GM18858 (cell line): ENCODE results near the gene TNFSF13.
A peak's percentile ranks its signal among the peaks of the same experiment; 100 is the strongest.

Source experiments
- ATAC-seq: cut with Tn5 transposase; IDR thresholded peaks from one replicate; pipeline ENCODE4 v1.9.1; 2021; ENCODE audit not compliant: unreplicated experiment

The TNFSF13 gene

DNA sequence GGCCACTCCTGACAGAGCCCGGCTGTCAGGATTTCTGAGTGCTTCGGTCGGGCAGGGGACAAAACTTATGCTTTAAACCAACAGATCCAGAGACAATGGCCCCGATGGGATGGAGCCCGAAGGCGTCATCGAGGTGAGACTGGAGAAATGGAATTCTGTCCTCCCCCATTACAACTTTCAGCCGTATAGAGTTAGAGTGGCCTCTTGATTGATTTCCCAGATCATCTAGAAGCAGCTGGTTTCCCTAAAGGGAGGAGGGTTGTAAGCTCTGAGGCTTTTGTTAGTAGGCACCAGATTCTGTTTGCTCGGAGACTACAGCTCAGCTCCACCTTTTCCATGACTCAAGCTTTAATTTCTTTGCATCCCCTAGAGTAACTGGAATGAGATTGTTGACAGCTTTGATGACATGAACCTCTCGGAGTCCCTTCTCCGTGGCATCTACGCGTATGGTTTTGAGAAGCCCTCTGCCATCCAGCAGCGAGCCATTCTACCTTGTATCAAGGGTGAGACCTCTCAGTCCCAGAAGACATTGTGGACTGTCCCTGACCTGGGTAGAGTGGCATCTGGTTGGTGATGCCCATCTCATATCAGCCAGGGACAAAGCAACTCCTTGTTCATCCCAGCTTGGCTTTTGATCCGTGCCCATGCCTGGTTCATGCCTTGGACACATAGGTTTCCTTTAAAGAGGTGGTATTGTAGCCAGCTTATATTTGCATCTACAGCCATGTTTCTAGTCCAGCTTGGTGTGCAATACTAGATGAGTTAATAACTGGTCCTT lies 15.8 kb downstream of the TNFSF13 start:
- no peak for ATAC-seq

DNA sequence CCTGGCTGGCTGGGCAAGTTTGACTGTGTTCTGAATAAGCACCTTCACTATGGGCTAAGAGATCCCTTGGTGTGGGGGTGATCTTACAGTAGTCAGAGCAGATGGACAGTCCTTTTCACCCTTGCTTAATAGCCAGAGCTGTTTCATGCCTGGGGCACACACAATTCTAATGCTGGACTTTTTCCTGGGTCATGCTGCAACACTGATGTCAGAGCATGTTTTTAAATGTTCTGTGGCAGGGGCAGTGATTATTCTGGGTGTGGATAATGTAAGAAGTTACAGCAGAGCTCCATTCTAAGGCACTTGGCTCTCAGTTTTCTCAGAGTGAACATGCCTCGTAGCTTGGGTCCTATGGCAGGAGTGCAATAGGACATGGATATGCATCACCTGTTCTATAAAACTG lies 16.9 kb downstream of the TNFSF13 start:
- no peak for ATAC-seq

DNA sequence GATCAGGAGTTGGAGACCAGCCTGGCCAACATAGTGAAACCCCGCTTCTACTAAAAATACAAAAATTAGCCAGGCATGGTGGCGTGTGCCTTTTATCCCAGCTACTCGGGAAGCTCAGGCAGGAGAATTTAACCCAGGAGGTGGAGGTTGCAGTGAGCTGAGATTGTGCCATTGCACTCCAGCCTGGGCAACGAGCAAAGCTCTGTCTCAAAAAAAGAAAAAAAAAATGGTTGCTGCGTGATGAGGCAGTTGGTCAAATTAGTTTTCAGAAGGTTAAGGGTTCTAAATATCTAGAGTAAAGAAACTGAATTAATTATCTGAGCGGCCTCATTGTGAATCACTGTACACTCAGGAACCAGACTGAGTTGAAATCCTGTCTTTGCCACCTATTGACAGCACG lies 17.4 kb downstream of the TNFSF13 start:
- ATAC-seq = no peak

DNA sequence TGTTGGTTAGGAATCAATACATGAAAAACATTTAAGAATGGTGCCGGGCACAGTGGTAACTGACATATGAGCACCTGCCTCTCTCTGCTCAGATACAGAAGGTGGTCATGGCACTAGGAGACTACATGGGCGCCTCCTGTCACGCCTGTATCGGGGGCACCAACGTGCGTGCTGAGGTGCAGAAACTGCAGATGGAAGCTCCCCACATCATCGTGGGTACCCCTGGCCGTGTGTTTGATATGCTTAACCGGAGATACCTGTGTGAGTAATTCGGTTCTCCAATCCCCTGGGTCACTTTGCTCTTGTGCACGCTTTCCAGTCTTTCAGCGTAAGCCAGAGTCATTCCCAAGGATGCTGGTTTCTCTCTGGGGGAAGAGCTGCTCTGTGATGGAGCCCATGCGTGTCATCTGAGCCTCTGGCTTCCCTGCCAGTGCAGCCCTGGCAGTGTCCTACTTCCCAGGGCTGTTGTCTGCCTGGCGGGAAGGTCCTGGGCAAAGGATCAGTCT lies 17.9 kb downstream of the TNFSF13 start:
- no peak for ATAC-seq

DNA sequence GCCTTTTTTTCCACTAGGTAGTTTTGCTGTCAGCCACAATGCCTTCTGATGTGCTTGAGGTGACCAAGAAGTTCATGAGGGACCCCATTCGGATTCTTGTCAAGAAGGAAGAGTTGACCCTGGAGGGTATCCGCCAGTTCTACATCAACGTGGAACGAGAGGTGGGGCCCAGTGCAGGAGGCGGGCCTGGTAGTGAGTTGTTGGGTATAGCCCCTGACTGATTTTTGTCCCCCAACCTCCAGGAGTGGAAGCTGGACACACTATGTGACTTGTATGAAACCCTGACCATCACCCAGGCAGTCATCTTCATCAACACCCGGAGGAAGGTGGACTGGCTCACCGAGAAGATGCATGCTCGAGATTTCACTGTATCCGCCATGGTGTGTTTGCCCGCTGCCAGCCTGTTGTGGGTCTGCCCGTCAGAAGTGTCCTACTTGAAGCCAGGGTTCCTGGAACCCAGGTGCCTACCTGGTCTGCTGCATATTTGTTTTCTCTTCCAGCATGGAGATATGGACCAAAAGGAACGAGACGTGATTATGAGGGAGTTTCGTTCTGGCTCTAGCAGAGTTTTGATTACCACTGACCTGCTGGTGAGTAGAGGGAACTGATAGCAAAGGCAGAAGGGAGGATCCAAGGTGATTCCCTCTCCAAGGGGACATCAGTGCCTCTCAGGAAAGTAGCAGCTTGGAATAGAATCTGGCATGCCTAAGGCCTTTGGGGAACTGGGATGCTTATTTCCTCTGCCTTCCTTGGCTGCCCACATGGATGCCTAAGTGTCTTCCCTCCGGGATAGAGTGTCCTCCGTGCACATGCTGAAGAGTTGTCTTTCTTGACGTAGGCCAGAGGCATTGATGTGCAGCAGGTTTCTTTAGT lies 19.0 kb downstream of the TNFSF13 start:
- no peak for ATAC-seq

DNA sequence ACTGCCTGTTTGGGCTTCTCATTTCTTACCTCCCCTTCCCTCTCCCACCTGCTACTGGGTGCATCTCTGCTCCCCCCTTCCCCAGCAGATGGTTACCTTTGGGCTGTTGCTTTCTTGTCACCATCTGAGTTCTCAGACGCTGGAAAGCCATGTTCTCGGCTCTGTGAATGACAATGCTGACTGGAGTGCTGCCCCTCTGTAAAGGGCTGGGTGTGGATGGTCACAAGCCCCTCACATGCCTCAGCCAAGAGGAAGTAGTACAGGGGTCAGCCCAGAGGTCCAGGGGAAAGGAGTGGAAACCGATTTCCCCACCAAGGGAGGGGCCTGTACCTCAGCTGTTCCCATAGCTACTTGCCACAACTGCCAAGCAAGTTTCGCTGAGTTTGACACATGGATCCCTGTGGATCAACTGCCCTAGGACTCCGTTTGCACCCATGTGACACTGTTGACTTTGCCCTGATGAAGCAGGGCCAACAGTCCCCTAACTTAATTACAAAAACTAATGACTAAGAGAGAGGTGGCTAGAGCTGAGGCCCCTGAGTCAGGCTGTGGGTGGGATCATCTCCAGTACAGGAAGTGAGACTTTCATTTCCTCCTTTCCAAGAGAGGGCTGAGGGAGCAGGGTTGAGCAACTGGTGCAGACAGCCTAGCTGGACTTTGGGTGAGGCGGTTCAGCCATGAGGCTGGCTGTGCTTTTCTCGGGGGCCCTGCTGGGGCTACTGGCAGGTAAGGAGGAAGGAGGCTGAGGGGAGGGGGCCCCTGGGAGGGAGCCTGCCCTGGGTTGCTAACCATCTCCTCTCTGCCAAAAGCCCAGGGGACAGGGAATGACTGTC lies 20.7 kb downstream of the TNFSF13 start, which contains the start of gene CD68:
Gene CD68, plus strand, starts transcription at position 638 of the 833 bp plus-strand sequence. Its CDS starts 40 bp downstream, at position 678.
- no peak for ATAC-seq

DNA sequence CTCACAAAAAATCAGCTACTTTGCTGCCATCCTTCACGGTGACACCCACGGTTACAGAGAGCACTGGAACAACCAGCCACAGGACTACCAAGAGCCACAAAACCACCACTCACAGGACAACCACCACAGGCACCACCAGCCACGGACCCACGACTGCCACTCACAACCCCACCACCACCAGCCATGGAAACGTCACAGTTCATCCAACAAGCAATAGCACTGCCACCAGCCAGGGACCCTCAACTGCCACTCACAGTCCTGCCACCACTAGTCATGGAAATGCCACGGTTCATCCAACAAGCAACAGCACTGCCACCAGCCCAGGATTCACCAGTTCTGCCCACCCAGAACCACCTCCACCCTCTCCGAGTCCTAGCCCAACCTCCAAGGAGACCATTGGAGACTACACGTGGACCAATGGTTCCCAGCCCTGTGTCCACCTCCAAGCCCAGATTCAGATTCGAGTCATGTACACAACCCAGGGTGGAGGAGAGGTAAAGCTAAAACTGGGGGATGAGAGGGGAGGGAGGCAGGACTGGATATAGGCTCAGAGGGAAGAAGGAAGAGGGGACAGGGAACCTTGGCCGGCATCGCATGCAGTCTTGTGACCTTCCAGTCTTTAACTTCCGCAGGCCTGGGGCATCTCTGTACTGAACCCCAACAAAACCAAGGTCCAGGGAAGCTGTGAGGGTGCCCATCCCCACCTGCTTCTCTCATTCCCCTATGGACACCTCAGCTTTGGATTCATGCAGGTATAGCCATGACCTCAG lies 21.5 kb downstream of the TNFSF13 start:
- ATAC-seq = no peak

DNA sequence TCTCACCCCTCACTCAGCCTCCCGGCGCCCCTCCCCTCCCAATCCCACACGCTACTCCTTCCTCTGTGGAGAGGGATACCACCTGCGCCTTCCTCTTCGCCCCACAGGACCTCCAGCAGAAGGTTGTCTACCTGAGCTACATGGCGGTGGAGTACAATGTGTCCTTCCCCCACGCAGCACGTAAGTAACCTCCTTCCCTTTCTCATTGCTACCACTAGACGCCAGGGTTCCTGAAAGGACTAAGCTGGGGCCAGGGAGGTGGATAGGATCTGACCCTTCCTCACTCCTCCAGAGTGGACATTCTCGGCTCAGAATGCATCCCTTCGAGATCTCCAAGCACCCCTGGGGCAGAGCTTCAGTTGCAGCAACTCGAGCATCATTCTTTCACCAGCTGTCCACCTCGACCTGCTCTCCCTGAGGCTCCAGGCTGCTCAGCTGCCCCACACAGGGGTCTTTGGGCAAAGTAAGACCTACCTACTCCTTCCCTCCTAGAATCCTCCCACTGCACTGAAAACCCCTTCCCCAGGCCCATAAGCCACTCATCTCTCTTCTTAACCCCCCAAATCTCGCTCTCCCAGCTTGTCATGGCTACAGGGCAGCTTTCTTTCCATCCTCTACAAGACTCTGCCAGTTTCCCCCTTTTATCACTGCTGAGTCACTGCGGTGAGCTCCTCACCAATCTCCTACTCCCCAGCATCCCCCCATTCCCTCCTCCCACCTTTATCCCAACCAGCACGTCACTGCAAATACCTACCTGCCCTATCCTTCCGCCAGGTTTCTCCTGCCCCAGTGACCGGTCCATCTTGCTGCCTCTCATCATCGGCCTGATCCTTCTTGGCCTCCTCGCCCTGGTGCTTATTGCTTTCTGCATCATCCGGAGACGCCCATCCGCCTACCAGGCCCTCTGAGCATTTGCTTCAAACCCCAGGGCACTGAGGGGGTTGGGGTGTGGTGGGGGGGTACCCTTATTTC lies 22.3 kb downstream of the TNFSF13 start:
- no peak for ATAC-seq

DNA sequence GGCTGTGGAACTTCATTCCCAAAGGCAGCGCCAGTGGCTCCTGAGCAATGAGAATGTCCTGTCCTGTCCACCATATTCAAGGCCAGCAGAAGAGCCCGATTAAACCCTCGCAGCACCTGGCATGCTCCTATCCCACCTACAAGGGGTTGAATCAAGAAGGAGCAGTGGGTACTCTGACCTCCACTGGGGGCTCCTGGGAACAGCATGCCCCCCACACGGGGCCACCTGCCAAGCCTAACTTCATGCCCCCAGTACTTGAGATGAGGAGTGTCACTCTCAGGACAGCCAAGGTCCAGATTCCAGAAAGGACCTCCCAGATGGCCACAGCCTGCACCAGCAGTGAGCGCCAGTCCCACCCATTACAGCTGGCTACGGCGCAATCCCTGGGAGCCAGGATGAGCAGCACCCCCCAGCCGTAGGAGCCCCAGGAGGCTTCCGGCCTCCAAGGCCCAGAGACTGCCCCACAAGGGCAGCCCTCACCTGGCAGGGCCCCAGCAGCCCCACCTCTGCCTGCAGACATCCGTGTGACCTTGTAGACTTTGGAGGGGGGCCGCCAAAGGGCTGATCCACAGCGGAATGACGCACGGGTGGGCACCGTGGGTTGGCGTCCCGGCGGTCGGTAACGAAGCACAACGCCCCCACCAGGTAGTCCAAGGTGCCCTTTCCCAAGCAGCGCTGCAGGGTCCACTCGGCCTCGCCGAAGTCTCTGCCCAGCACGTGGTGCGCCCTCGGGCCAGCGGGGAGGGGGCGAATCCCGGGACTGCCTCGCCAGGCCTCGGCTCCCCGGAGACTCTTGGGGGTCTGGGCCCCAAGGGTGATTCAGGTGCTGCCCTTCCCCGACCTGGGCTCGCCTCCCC lies 24.1 kb downstream of the TNFSF13 start:
- ATAC-seq = no peak

DNA sequence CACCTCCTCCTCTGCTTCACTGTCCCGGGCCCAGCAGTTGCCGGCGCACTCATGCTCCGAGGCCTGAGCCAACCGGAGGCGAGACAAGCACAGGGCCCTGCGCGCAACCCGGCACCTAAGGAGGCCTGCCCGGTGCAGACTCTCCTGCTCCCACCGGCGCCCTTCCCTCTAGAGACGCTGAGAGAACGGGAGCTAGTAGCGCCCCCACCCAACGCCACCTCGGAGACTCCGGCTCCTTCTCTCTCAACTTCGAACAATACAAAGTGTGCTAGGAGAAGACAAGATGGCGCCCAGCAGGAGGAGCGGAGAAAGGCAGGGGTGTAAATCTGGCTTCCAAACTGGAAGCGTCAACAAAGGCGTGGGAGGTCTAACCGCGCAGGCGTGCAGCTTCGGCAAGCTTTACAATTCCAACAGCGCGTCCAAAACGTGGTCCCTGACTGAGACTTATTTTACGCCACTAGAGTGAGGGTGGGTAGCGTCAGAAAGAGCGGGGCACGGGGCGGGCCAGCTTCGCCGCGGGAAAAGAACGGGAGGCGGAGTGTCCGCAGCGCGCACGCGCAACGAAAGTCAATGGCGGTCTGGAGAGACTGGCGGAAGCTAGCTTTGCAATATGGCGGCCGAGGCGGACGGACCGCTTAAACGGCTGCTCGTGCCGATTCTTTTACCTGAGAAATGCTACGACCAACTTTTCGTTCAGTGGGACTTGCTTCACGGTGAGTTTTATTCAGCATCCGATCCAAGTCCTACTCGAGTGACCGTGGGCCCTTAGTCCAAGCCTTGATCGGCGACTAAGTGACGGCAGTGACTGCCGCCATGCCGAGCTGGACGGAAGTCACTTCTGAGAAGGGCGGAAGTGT lies 24.9 kb downstream of the TNFSF13 start, which contains the start of gene MPDU1:
Gene MPDU1, plus strand, starts transcription at position 600 of the 857 bp plus-strand sequence. Its CDS starts 11 bp downstream, at position 611.
- ATAC-seq = peak; percentile 46

DNA sequence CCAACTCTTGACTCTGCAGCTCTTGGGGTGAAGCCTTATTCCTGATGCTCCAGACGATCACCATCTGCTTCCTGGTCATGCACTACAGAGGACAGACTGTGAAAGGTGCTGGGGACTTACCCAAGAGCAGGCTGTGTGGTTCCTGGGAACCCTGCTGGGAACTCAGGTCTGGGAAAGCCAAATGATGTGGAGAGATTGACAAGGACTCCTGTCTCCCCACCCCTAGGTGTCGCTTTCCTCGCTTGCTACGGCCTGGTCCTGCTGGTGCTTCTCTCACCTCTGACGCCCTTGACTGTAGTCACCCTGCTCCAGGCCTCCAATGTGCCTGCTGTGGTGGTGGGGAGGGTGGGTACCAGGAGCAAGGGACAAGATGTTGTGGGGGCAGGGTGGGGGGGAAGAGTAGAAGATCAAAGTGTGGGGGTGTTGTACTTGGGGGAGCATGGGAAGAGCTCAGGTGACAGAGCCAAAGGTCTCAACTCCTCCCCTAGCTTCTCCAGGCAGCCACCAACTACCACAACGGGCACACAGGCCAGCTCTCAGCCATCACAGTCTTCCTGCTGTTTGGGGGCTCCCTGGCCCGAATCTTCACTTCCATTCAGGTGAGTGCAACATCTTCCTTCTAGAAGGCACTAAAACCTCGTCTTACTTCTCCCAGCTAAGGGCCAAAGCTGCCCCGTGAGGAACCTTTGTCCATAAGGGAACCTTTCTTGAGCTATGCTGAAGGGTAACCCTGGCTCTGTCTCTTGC lies 28.3 kb downstream of the TNFSF13 start:
- no peak for ATAC-seq

DNA sequence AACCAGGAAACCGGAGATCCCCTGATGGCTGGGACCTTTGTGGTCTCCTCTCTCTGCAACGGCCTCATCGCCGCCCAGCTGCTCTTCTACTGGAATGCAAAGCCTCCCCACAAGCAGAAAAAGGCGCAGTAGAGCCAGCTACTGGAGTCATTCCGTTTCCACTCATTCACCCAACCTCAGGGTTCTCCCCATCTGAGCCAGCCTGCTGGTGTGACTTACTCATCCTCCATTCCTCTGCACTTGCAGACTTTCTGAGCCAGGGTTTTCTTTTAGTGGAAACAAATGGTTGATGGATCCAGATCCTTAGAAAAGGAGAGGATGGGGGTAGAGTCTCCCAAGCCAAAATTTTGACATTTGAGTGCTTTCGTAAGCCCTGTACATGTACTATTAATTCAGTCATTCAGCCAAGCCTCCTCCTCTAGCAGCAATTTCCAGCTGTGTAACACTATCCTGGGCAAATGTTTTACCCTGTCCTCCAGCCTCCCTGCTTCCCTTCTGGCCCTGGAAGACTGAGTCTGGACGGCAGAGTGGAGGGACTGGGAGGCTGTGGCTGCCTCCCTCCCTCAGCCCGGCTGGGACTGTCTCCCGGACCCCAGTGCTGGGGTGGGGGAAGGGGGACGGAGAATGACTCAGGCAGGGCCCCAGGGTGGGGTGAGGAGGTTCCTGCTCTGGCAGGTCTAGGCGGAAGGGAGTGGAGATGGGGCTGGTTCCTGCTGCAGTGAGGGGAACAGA lies 29.0 kb downstream of the TNFSF13 start:
- no peak for ATAC-seq

DNA sequence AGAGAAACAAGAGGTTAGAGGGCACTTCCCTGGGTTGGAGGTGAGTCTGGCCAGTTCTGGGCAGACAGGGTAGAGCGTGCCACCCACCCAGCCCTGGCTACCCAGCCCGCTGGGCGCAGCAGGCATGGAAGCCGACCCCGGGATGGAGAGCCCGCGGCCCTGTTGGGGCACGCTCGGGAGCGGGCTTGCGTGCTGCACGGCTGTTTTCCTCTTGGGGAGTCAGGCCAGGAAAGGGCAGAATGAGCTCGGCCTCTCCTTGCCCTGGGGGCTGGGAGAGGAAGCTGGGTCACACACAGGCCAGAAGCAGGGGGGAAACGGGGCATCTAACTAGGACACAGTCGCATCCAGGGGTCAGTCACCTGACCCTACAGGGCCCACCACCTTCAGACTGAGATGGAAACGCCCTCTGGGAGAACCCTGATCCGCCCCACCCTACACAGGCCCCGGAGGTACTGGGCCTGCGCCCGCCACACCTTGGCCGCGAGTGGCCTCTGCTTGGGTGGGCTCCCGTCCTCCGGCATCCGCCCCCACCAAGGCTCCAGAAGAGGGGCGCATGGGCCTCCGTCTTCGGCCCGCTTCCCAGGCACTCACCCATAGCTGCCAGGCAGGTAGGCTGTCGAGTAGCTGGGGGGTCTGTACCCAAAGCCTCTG lies 30.1 kb downstream of the TNFSF13 start:
- ATAC-seq = no peak

DNA sequence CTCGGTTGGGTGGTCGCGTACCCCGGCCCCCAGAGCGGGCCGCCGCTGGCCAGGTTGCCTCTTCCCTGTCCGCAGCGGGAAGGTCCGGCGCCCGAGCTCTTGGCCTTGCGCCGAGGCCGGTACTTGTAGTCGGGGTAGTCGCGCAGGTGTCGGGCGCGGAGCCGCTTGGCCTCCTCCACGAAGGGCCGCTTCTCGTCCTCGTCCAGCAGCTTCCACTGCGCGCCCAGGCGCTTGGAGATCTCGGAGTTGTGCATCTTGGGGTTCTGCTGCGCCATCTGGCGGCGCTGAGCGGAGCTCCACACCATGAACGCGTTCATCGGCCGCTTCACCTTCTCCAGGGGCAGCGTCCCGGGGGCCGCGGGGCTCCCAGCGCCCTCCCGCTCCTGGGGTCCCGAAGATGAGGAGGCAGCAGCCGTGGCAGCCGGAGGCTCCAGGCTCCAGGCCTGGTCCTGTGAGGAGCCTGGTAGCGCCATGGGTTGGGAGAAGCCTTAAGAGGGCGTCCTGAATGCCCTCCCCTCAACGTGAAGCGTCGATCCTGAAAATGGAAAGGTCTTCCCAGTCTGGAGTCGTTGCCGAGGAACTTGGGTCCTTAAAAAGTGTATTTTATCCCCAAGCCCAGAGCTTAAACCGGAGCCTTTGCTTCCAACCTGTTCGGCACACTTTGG lies 30.8 kb downstream of the TNFSF13 start:
- ATAC-seq = no peak
